HEK293 (cell line): ENCODE results near the gene OCA2.

Source experiments
- CTCF ChIA-PET: fragments of 350-600 bp; formaldehyde crosslinking; extraction: SDS; loops from one replicate; lab custom pipeline; 2021; ENCODE audit warnings: antibody characterized with exemption; lab: Yijun Ruan, JAX
- POLR2A ChIA-PET: fragments of 300-600 bp; formaldehyde crosslinking; extraction: SDS; loops from one replicate; lab custom pipeline; 2020; ENCODE audit warnings: antibody characterized with exemption, inconsistent platforms; lab: Yijun Ruan, JAX
- H3K27ac ChIP-seq: fragments of 200-500 bp; sonication (Bioruptor generic); 2 replicates; pipeline ENCODE4 v1.5.1; 2014; ENCODE audit warnings: low read depth, low read length, control low read depth, inconsistent platforms; ENCODE audit errors: extremely low read depth
- H3K36me3 ChIP-seq, 2 experiments: fragments of 200-500 bp in 1 of 2; sonication (Bioruptor generic) in 1 of 2; 1 replicate in 1 of 2; 2 replicates in 1 of 2; pipeline ENCODE4 v1.5.1; 2014 to 2017; ENCODE audit warnings: inconsistent platforms in 2 of 2, low read length in 2 of 2; ENCODE audit not compliant: control insufficient read depth in 2 of 2, insufficient read depth in 1 of 2
- H3K4me1 ChIP-seq: fragments of 200-500 bp; sonication (Bioruptor generic); 2 replicates; pipeline ENCODE4 v1.5.1; 2014; ENCODE audit warnings: mild to moderate bottlenecking, low read length, inconsistent platforms; ENCODE audit not compliant: control insufficient read depth, insufficient read depth
- H3K4me3 ChIP-seq: 2 replicates; pipeline ENCODE4 v1.5.1; 2011; ENCODE audit warnings: low read depth, mild to moderate bottlenecking, control low read depth, low read length, moderate library complexity
- H3K9me3 ChIP-seq: fragments of 200-500 bp; sonication (Bioruptor generic); 2 replicates; pipeline ENCODE4 v1.5.1; 2014; ENCODE audit warnings: low read depth, low read length, inconsistent platforms; ENCODE audit not compliant: control insufficient read depth, insufficient read depth
- AEBP2 ChIP-seq: fragments of 450-650 bp; formaldehyde crosslinking; IDR thresholded peaks from 2 replicates; pipeline ENCODE4 v1.5.1; 2016; ENCODE audit warnings: missing biosample characterization, missing genetic modification characterization, borderline replicate concordance
- BCL6B ChIP-seq: fragments of 450-650 bp; formaldehyde crosslinking; IDR thresholded peaks from 2 replicates; pipeline ENCODE4 v1.5.1; 2017; ENCODE audit warnings: missing biosample characterization, missing genetic modification characterization
- FEZF1 ChIP-seq: fragments of 450-650 bp; formaldehyde crosslinking; IDR thresholded peaks from 2 replicates; pipeline ENCODE4 v1.5.1; 2016; ENCODE audit warnings: missing biosample characterization, missing genetic modification characterization
- KLF1 ChIP-seq: fragments of 450-650 bp; formaldehyde crosslinking; IDR thresholded peaks from 2 replicates; pipeline ENCODE4 v1.5.1; 2016; ENCODE audit warnings: missing biosample characterization, missing genetic modification characterization
- REPIN1 ChIP-seq: fragments of 450-650 bp; formaldehyde crosslinking; IDR thresholded peaks from 2 replicates; pipeline ENCODE4 v1.5.1; 2017; ENCODE audit warnings: missing biosample characterization, missing genetic modification characterization, low read depth
- ZNF112 ChIP-seq: fragments of 450-650 bp; formaldehyde crosslinking; IDR thresholded peaks from 2 replicates; pipeline ENCODE4 v1.5.0; 2017; ENCODE audit warnings: missing biosample characterization, missing genetic modification characterization
- ZNF133 ChIP-seq: fragments of 450-650 bp; formaldehyde crosslinking; IDR thresholded peaks from 2 replicates; pipeline ENCODE4 v1.5.1; 2016; ENCODE audit warnings: missing biosample characterization, missing genetic modification characterization
- ZNF146 ChIP-seq: fragments of 450-650 bp; formaldehyde crosslinking; IDR thresholded peaks from 2 replicates; pipeline ENCODE4 v1.5.1; 2016; ENCODE audit warnings: missing biosample characterization, missing genetic modification characterization
- ZNF202 ChIP-seq: fragments of 450-650 bp; formaldehyde crosslinking; IDR thresholded peaks from 2 replicates; pipeline ENCODE4 v1.5.1; 2016; ENCODE audit warnings: missing biosample characterization, missing genetic modification characterization, borderline replicate concordance
- ZNF362 ChIP-seq: fragments of 450-650 bp; formaldehyde crosslinking; IDR thresholded peaks from 2 replicates; pipeline ENCODE4 v1.5.1; 2016; ENCODE audit warnings: missing biosample characterization, missing genetic modification characterization
- ZNF366 ChIP-seq: fragments of 450-650 bp; formaldehyde crosslinking; conservative IDR thresholded peaks from 2 replicates; pipeline ENCODE4 v1.5.1; 2016; ENCODE audit warnings: missing biosample characterization, missing genetic modification characterization
- ZNF514 ChIP-seq: fragments of 450-650 bp; formaldehyde crosslinking; IDR thresholded peaks from 2 replicates; pipeline ENCODE4 v1.5.1; 2016; ENCODE audit warnings: missing biosample characterization, missing genetic modification characterization
- ZNF548 ChIP-seq: fragments of 450-650 bp; formaldehyde crosslinking; IDR thresholded peaks from 2 replicates; pipeline ENCODE4 v1.5.1; 2016; ENCODE audit warnings: missing biosample characterization, missing genetic modification characterization
- ZNF560 ChIP-seq: fragments of 450-650 bp; formaldehyde crosslinking; IDR thresholded peaks from 2 replicates; pipeline ENCODE4 v1.5.1; 2017; ENCODE audit warnings: missing biosample characterization, missing genetic modification characterization, borderline replicate concordance
- ZNF596 ChIP-seq: fragments of 450-650 bp; IDR thresholded peaks from 2 replicates; pipeline ENCODE4 v1.5.0; 2018; ENCODE audit warnings: missing biosample characterization, mild to moderate bottlenecking, missing genetic modification characterization, moderate library complexity
- ZNF639 ChIP-seq: fragments of 450-650 bp; formaldehyde crosslinking; IDR thresholded peaks from 2 replicates; pipeline ENCODE4 v1.5.1; 2016; ENCODE audit warnings: missing biosample characterization, missing genetic modification characterization
- ZNF677 ChIP-seq: fragments of 450-650 bp; IDR thresholded peaks from 2 replicates; pipeline ENCODE4 v1.5.0; 2018; ENCODE audit warnings: missing biosample characterization, mild to moderate bottlenecking, missing genetic modification characterization, moderate library complexity
- ZSCAN18 ChIP-seq: fragments of 450-650 bp; formaldehyde crosslinking; IDR thresholded peaks from 2 replicates; pipeline ENCODE4 v1.5.1; 2016; ENCODE audit warnings: missing biosample characterization, missing genetic modification characterization
- ZXDB ChIP-seq: fragments of 450-650 bp; formaldehyde crosslinking; IDR thresholded peaks from 2 replicates; pipeline ENCODE4 v1.5.1; 2016; ENCODE audit warnings: missing biosample characterization, missing genetic modification characterization

The OCA2 gene

GRCh38 chr15:28047277-28047676, 51.8 kb downstream of the OCA2 start:
- CTCF ChIA-PET, result interaction anchor here (0.8 to 1.9 kb wide), 3 partner anchors 12 to 27 kb away, joined by 3 to 9 read pairs (median 5); no protein-coding TSS in a partner anchor
- H3K4me1 ChIP-seq, result no peaks in the 10 kb centered on the region
- TF ChIP-seq ZNF639 (tag by site-specific recombination) (no peak), FEZF1 (tag by site-specific recombination) (no peak), ZNF112 (tag by site-specific recombination) (no peak), ZNF202 (no peak), KLF1 (no peak), ZXDB (no peak), ZNF366 (tag by site-specific recombination) (no peak), ZNF514 (tag by site-specific recombination) (no peak), ZSCAN18 (no peak), BCL6B (tag by site-specific recombination) (no peak), REPIN1 (tag by site-specific recombination) (no peak), ZNF133 (tag by site-specific recombination) (no peak), ZNF596 (tag by site-specific recombination) (no peak)

GRCh38 chr15:28044121-28044672, 54.9 kb downstream of the OCA2 start:
- Histone ChIP-seq H3K27ac (no peak overlapping the region), H3K4me1 (no peaks in the 10 kb centered on the region), H3K36me3 (no peaks in the 10 kb centered on the region), H3K4me3 (no peak overlapping the region), H3K9me3 (no peaks in the 10 kb centered on the region)
- ChIA-PET CTCF (no interaction called here), POLR2A (no interaction called here)
- no peak for TF ChIP-seq ZNF677 (tag by site-specific recombination)
- TF ChIP-seq ZNF560 (tag by site-specific recombination), result no peak
- TF ChIP-seq ZNF362 (tag by site-specific recombination), result no peak

More at GRCh38 chr15:28047277-28047676, 51.8 kb downstream of the OCA2 start:
- no peak overlapping the region for H3K27ac ChIP-seq
- no peaks in the 10 kb centered on the region for H3K9me3 ChIP-seq
- POLR2A ChIA-PET, result no interaction called here
- no peaks in the 10 kb centered on the region for H3K36me3 ChIP-seq
- no peak overlapping the region for H3K4me3 ChIP-seq

GRCh38 chr15:28043691-28044091, 55.4 kb downstream of the OCA2 start:
- Histone ChIP-seq H3K9me3 (no peaks in the 10 kb centered on the region), H3K4me3 (no peak overlapping the region), H3K36me3 (no peaks in the 10 kb centered on the region), H3K27ac (no peak overlapping the region), H3K4me1 (no peaks in the 10 kb centered on the region)
- CTCF ChIA-PET, result no interaction called here
- TF ChIP-seq ZNF146 (tag by site-specific recombination) (no peak), ZNF548 (tag by site-specific recombination) (no peak), AEBP2 (no peak)
- POLR2A ChIA-PET, result no interaction called here
